IMR-90 (cell line): Measurements from ENCODE around the gene MRPL9. TPM values are rescaled to one million over a fixed set of nuclear protein-coding genes. Genes with fewer than 3 reads are reported as not detected.

Source experiments
- ATAC-seq: fragments of 200-7000 bp; cut with Tn5 transposase; 2 replicates; pipeline ENCODE4 v1.9.1; 2020; ENCODE audit warnings: low read depth, mild to moderate bottlenecking, moderate library complexity
- BruUV-seq: library from RNA; stranded (reverse); fragments of 400-500 nt; replicated peaks from 2 replicates; lab custom pipeline; 2021; lab: Mats Ljungman, UMichigan
- CTCF ChIA-PET: fragments of 300-600 bp; formaldehyde crosslinking; extraction: SDS; loops from one replicate; lab custom pipeline; 2021; ENCODE audit warnings: antibody characterized with exemption; lab: Yijun Ruan, JAX
- POLR2A ChIA-PET: fragments of 300-600 bp; sonication (Branson Sonifier 250); formaldehyde crosslinking; loops from one replicate; lab custom pipeline; 2022; ENCODE audit warnings: antibody characterized with exemption; ENCODE audit not compliant: unreplicated experiment; lab: Charles Lee
- DNase-seq: peaks from one replicate; pipeline ENCODE4 v3.0.0; 2013
- H2AFZ ChIP-seq: replicated peaks from 2 replicates; pipeline ENCODE3; 2013; ENCODE audit warnings: low read length, mild to moderate bottlenecking; ENCODE audit not compliant: poor library complexity
- H2AK5ac ChIP-seq: 2 replicates; pipeline ENCODE4 v1.6.1; 2013; ENCODE audit warnings: low read depth, low read length, inconsistent platforms
- H2AK9ac ChIP-seq: replicated peaks from 2 replicates; pipeline ENCODE3; 2013; ENCODE audit warnings: mild to moderate bottlenecking, low read depth, low read length, moderate library complexity; ENCODE audit not compliant: poor library complexity
- H2BK120ac ChIP-seq: 2 replicates; pipeline ENCODE4 v1.6.1; 2013; ENCODE audit warnings: low read depth, low read length, inconsistent platforms
- H2BK15ac ChIP-seq: 3 replicates; pipeline ENCODE4 v1.6.1; 2013; ENCODE audit warnings: low read depth, low read length, inconsistent platforms
- H2BK20ac ChIP-seq: 2 replicates; pipeline ENCODE4 v1.6.1; 2013; ENCODE audit warnings: low read depth, mild to moderate bottlenecking, inconsistent platforms, low read length, moderate library complexity
- H2BK5ac ChIP-seq: 2 replicates; pipeline ENCODE4 v1.6.1; 2013; ENCODE audit warnings: mild to moderate bottlenecking, low read depth, low read length, inconsistent platforms; ENCODE audit not compliant: poor library complexity, severe bottlenecking
- H3K14ac ChIP-seq: replicated peaks from 2 replicates; pipeline ENCODE4 v1.6.1; 2013; ENCODE audit warnings: low read depth, low read length, inconsistent platforms
- H3K18ac ChIP-seq: 2 replicates; pipeline ENCODE4 v1.6.1; 2013; ENCODE audit warnings: low read depth, low read length, control low read depth
- H3K23ac ChIP-seq: 2 replicates; pipeline ENCODE4 v1.6.1; 2013; ENCODE audit warnings: low read depth, low read length, inconsistent platforms
- H3K27ac ChIP-seq: 2 replicates; pipeline ENCODE4 v1.5.1; 2013; ENCODE audit warnings: mild to moderate bottlenecking, control low read depth, low read length; ENCODE audit not compliant: insufficient read depth
- H3K27me3 ChIP-seq: 2 replicates; pipeline ENCODE4 v1.6.1; 2013; ENCODE audit warnings: low read length; ENCODE audit not compliant: control insufficient read depth, insufficient read depth
- H3K36me3 ChIP-seq: 2 replicates; pipeline ENCODE4 v1.6.1; 2013; ENCODE audit warnings: low read length, mixed read lengths; ENCODE audit not compliant: control insufficient read depth, insufficient read depth
- H3K4ac ChIP-seq: 2 replicates; pipeline ENCODE4 v1.6.1; 2013; ENCODE audit warnings: low read depth, low read length, inconsistent platforms
- H3K4me1 ChIP-seq: 2 replicates; pipeline ENCODE4 v1.6.1; 2013; ENCODE audit warnings: low read length, mixed read lengths; ENCODE audit not compliant: control insufficient read depth, insufficient read depth
- H3K4me2 ChIP-seq: 2 replicates; pipeline ENCODE4 v1.6.1; 2013; ENCODE audit warnings: low read depth, mild to moderate bottlenecking, control low read depth, low read length, moderate library complexity
- H3K4me3 ChIP-seq: 2 replicates; pipeline ENCODE4 v1.5.1; 2013; ENCODE audit warnings: low read depth, mild to moderate bottlenecking, control low read depth, low read length, moderate library complexity; ENCODE audit not compliant: insufficient read depth
- H3K56ac ChIP-seq: 2 replicates; pipeline ENCODE4 v1.6.1; 2013; ENCODE audit warnings: low read length, inconsistent platforms; ENCODE audit not compliant: insufficient read depth; ENCODE audit errors: extremely low read depth
- H3K79me1 ChIP-seq, 2 experiments: 2 replicates each; pipeline ENCODE4 v1.6.1; 2013; ENCODE audit warnings: low read length in 2 of 2, inconsistent platforms in 1 of 2, low read depth in 1 of 2
- H3K9ac ChIP-seq: 2 replicates; pipeline ENCODE4 v1.6.1; 2013; ENCODE audit warnings: low read depth, low read length, control low read depth
- H3K9me1 ChIP-seq: 2 replicates; pipeline ENCODE4 v1.6.1; 2013; ENCODE audit warnings: low read length, inconsistent platforms; ENCODE audit not compliant: insufficient read depth
- H3K9me3 ChIP-seq: 2 replicates; pipeline ENCODE4 v1.6.1; 2013; ENCODE audit warnings: low read length; ENCODE audit not compliant: control insufficient read depth, insufficient read depth
- H4K20me1 ChIP-seq: 2 replicates; pipeline ENCODE4 v1.6.1; 2013; ENCODE audit warnings: low read length, inconsistent platforms; ENCODE audit not compliant: insufficient read depth
- H4K5ac ChIP-seq: 2 replicates; pipeline ENCODE4 v1.6.1; 2013; ENCODE audit warnings: mild to moderate bottlenecking, low read depth, low read length, control low read depth
- H4K8ac ChIP-seq, 2 experiments: 2 replicates each; pipeline ENCODE4 v1.6.1; 2013; ENCODE audit warnings: low read depth in 2 of 2, low read length in 2 of 2, control low read depth in 1 of 2, inconsistent platforms in 1 of 2
- H4K91ac ChIP-seq: 2 replicates; pipeline ENCODE4 v1.6.1; 2013; ENCODE audit warnings: low read depth, low read length, inconsistent platforms; ENCODE audit not compliant: insufficient read depth
- BHLHE40 ChIP-seq: fragments of 150-350 bp; IDR thresholded peaks from 2 replicates; pipeline ENCODE4 v1.6.1; 2016; ENCODE audit warnings: mild to moderate bottlenecking, low read depth, low read length
- CEBPB ChIP-seq: IDR thresholded peaks from 2 replicates; pipeline ENCODE4 v1.6.1; 2012; ENCODE audit warnings: low read depth, low read length, improper control_type of control experiment
- CHD1 ChIP-seq: IDR thresholded peaks from 2 replicates; pipeline ENCODE4 v1.6.1; 2012; ENCODE audit warnings: low read depth, low read length, improper control_type of control experiment
- CTCF ChIP-seq: conservative IDR thresholded peaks from 2 replicates; pipeline ENCODE4 v1.5.1; 2012; ENCODE audit warnings: mild to moderate bottlenecking, low read depth, low read length, improper control_type of control experiment
- ELK1 ChIP-seq: fragments of 150-350 bp; IDR thresholded peaks from 2 replicates; pipeline ENCODE4 v1.6.1; 2016; ENCODE audit warnings: low read depth, mild to moderate bottlenecking, low read length, moderate library complexity, borderline replicate concordance
- FOS ChIP-seq: fragments of 150-350 bp; IDR thresholded peaks from 2 replicates; pipeline ENCODE4 v1.6.1; 2016; ENCODE audit warnings: low read depth, low read length
- MAFK ChIP-seq: IDR thresholded peaks from 2 replicates; pipeline ENCODE4 v1.6.1; 2012; ENCODE audit warnings: low read depth, low read length, improper control_type of control experiment
- MAZ ChIP-seq: IDR thresholded peaks from 2 replicates; pipeline ENCODE4 v1.6.1; 2012; ENCODE audit warnings: low read depth, mild to moderate bottlenecking, low read length, improper control_type of control experiment, moderate library complexity, borderline replicate concordance
- MXI1 ChIP-seq: IDR thresholded peaks from 2 replicates; pipeline ENCODE4 v1.6.1; 2012; ENCODE audit warnings: low read depth, mild to moderate bottlenecking, low read length, moderate library complexity, borderline replicate concordance
- NFE2L2 ChIP-seq: fragments of 150-350 bp; IDR thresholded peaks from 2 replicates; pipeline ENCODE4 v1.6.1; 2016; ENCODE audit warnings: low read depth, mild to moderate bottlenecking, low read length
- POLR2A ChIP-seq: IDR thresholded peaks from 2 replicates; pipeline ENCODE4 v1.6.1; 2012; ENCODE audit warnings: mild to moderate bottlenecking, low read depth, low read length
- RAD21 ChIP-seq: IDR thresholded peaks from 2 replicates; pipeline ENCODE4 v1.6.1; 2012; ENCODE audit warnings: low read length, improper control_type of control experiment
- RCOR1 ChIP-seq: IDR thresholded peaks from 2 replicates; pipeline ENCODE4 v1.6.1; 2012; ENCODE audit warnings: mild to moderate bottlenecking, low read length, improper control_type of control experiment; ENCODE audit not compliant: insufficient replicate concordance
- RFX5 ChIP-seq: IDR thresholded peaks from 2 replicates; pipeline ENCODE4 v1.8.0; 2012; ENCODE audit warnings: low read depth, mild to moderate bottlenecking, low read length, moderate library complexity
- SMC3 ChIP-seq: fragments of 150-350 bp; IDR thresholded peaks from 2 replicates; pipeline ENCODE4 v1.6.1; 2016; ENCODE audit warnings: low read depth, mild to moderate bottlenecking, antibody characterized with exemption, low read length, moderate library complexity
- USF2 ChIP-seq: fragments of 150-350 bp; IDR thresholded peaks from 2 replicates; pipeline ENCODE4 v1.6.1; 2017; ENCODE audit warnings: mild to moderate bottlenecking, antibody characterized with exemption, low read length, low read depth
- WGBS, 2 experiments: methylation state at CpG; one replicate each; pipeline versions ENCODE4 v1.1.5 to v1.1.7; 2013; ENCODE audit warnings: missing lambda C conversion rate in 2 of 2; ENCODE audit not compliant: insufficient read length in 1 of 2; ENCODE audit errors: extremely low coverage in 2 of 2; 5-methylcytosine and 5-hydroxymethylcytosine counted together
- dilution Hi-C: fragments of 300-500 bp; cut with HindIII; formaldehyde crosslinking; loops from one replicate; pipeline ENCODE4 v1.14.3; 2018; ENCODE audit warnings: low sequenced_read_pairs; ENCODE audit not compliant: unreplicated experiment
- in situ Hi-C: fragments of 300-500 bp; cut with MboI; formaldehyde crosslinking; loops from 3 replicates; pipeline ENCODE4 v1.14.3; 2019; ENCODE audit warnings: low sequenced_read_pairs, inconsistent platforms, mixed read lengths
- intact Hi-C: fragments of 100-400 bp; cut with micrococcal nuclease; formaldehyde crosslinking; loops from 2 replicates; pipeline ENCODE4 v1.10.0; 2022
- polyA plus RNA-seq, 3 experiments: library from polyadenylated mRNA; depleted of rRNA; stranded (reverse); fragments of >200 nt; gene quantifications; 2 replicates each; pipeline ENCODE4 v1.2.3, GENCODE V29; 2012; ENCODE audit warnings: low replicate concordance in 1 of 3
- total RNA-seq: library from RNA; depleted of rRNA; stranded (reverse); fragments of >200 nt; gene quantifications from 2 replicates; pipeline ENCODE4 v1.2.3, GENCODE V29; 2012

Gene MRPL9
- total and polyA plus RNA-seq, 2 of the 4 experiments (the other 2 are of a cell fraction), result 65.4 to 87.5 TPM

GRCh38 chr1:151711951-151712350 lies 51.3 kb downstream of the MRPL9 start:
- Histone ChIP-seq H3K23ac (no peak overlapping the region), H2AK9ac (no peak overlapping the region), H2BK5ac (no peak overlapping the region), H3K9ac (no peak overlapping the region), H3K36me3 (no peaks in the 10 kb centered on the region), H4K5ac (no peak overlapping the region), H3K18ac (no peak overlapping the region), H3K14ac (no peak overlapping the region), H3K4me1 (no peaks in the 10 kb centered on the region), H2BK20ac (no peak overlapping the region), H3K27me3 (peaks cover 62% of the 10 kb centered on the region), H4K20me1 (no peaks in the 10 kb centered on the region; the same call in 1 of the 2 replicates), H3K79me1 (no peaks in the 10 kb centered on the region), H3K56ac (no peak overlapping the region), H3K9me1 (no peaks in the 10 kb centered on the region), H2AK5ac (no peak overlapping the region), H2BK120ac (no peak overlapping the region), H2BK15ac (no peak overlapping the region), H4K91ac (no peak overlapping the region), H3K9me3 (no peaks in the 10 kb centered on the region), H4K8ac (no peak overlapping the region), H2AFZ (no peak overlapping the region), H3K4me3 (no peak overlapping the region), H3K4me2 (no peak overlapping the region), H3K4ac (no peak overlapping the region), H3K27ac (no peak overlapping the region)
- CTCF ChIA-PET, result interaction anchor here (0.6 kb wide), 1 partner anchor 296 kb away, joined by 4 read pairs; no protein-coding TSS in a partner anchor
- POLR2A ChIA-PET, result no interaction called here
- intact Hi-C loops (no loop called here), in situ Hi-C loops (no loop called here), dilution Hi-C loops (no loop called here)
- ATAC-seq (no peak), DNase-seq (no peak)
- TF ChIP-seq RFX5, result no peak
- TF ChIP-seq BHLHE40, result no peak
- TF ChIP-seq NFE2L2, result no peak
- TF ChIP-seq RCOR1, result no peak
- TF ChIP-seq MAFK, result no peak
- no peak for TF ChIP-seq CEBPB
- no peak for TF ChIP-seq CHD1
- TF ChIP-seq CTCF, result no peak
- TF ChIP-seq FOS, result no peak
- no peak for TF ChIP-seq USF2
- TF ChIP-seq SMC3, result no peak
- TF ChIP-seq RAD21, result no peak
- no peak for TF ChIP-seq ELK1
- no peak for TF ChIP-seq MXI1
- no peak for TF ChIP-seq POLR2A
- no peak for TF ChIP-seq MAZ
- 32% methylated on average over 6 of the region's 10 CpGs; no CpG with 5 or more reads in 1 of the 2 experiments for WGBS, 2 experiments
- BruUV-seq, result no TSS peak
